CD14-positive monocyte (primary cell): ENCODE measurements around the gene DENND2D. TPM values are rescaled to one million over a fixed set of nuclear protein-coding genes. Genes with fewer than 3 reads are reported as not detected.

Source experiments
- DNase-seq, 3 donors: peaks; one replicate each; pipeline ENCODE4 v3.0.0-alpha.2; 2011 to 2022
- H2AFZ ChIP-seq: 2 replicates; pipeline ENCODE4 v1.6.0; 2012; ENCODE audit warnings: mild to moderate bottlenecking, low read depth, low read length, inconsistent platforms; ENCODE audit not compliant: insufficient read depth, poor library complexity, severe bottlenecking
- H3K27ac ChIP-seq, 2 donors: 1 replicate in 1 of 2; 2 replicates in 1 of 2; pipeline ENCODE4 v1.5.1; 2012 to 2013; ENCODE audit warnings: low read length in 2 of 2, control low read depth in 1 of 2, inconsistent platforms in 1 of 2, low read depth in 1 of 2, mild to moderate bottlenecking in 1 of 2
- H3K27me3 ChIP-seq, 2 donors: one replicate each; pipeline versions ENCODE4 v1.6.0 to v1.6.1; 2011 to 2013; ENCODE audit warnings: low read length in 2 of 2; ENCODE audit not compliant: control insufficient read depth in 2 of 2, insufficient read depth in 2 of 2
- H3K36me3 ChIP-seq, 2 donors: replicated peaks in 1 of 2; 1 replicate in 1 of 2; 2 replicates in 1 of 2; pipeline versions ENCODE4 v1.5.1 to v1.6.1; 2012 to 2013; ENCODE audit warnings: low read length in 2 of 2, control low read depth in 1 of 2, inconsistent platforms in 1 of 2, mild to moderate bottlenecking in 1 of 2; ENCODE audit not compliant: insufficient read depth in 2 of 2, control insufficient read depth in 1 of 2
- H3K4me1 ChIP-seq, 2 donors: 1 replicate in 1 of 2; 2 replicates in 1 of 2; pipeline versions ENCODE4 v1.5.1 to v1.6.1; 2012 to 2013; ENCODE audit warnings: low read length in 2 of 2, control low read depth in 1 of 2, inconsistent platforms in 1 of 2, mild to moderate bottlenecking in 1 of 2, moderate library complexity in 1 of 2; ENCODE audit not compliant: insufficient read depth in 2 of 2, control insufficient read depth in 1 of 2
- H3K4me2 ChIP-seq: replicated peaks from 2 replicates; pipeline ENCODE3; 2012; ENCODE audit warnings: low read length, moderate library complexity, mild to moderate bottlenecking; ENCODE audit not compliant: poor library complexity, severe bottlenecking; ENCODE audit errors: extremely low read depth
- H3K4me3 ChIP-seq, 3 experiments: fragments of 200-600 bp in 1 of 3; sonication (generic) in 1 of 3; replicated peaks in 1 of 3; 1 replicate in 2 of 3; 2 replicates in 1 of 3; pipeline ENCODE4 v1.5.1; 2011 to 2013; ENCODE audit warnings: low read length in 3 of 3, mild to moderate bottlenecking in 3 of 3, control low read depth in 2 of 3, low read depth in 2 of 3, inconsistent platforms in 1 of 3, moderate library complexity in 1 of 3
- H3K79me2 ChIP-seq: 2 replicates; pipeline ENCODE4 v1.6.0; 2012; ENCODE audit warnings: mild to moderate bottlenecking, control low read depth, inconsistent platforms, low read length, moderate library complexity; ENCODE audit not compliant: insufficient read depth
- H3K9ac ChIP-seq: 2 replicates; pipeline ENCODE4 v1.6.0; 2017; ENCODE audit warnings: low read length, mild to moderate bottlenecking; ENCODE audit not compliant: insufficient read depth, poor library complexity, severe bottlenecking
- H3K9me3 ChIP-seq, 2 donors: replicated peaks in 1 of 2; 1 replicate in 1 of 2; 2 replicates in 1 of 2; pipeline versions ENCODE4 v1.5.1 to v1.6.1; 2012 to 2013; ENCODE audit warnings: low read length in 2 of 2, control low read depth in 1 of 2; ENCODE audit not compliant: control insufficient read depth in 1 of 2, insufficient read depth in 1 of 2
- H4K20me1 ChIP-seq: 2 replicates; pipeline ENCODE4 v1.6.0; 2012; ENCODE audit warnings: mild to moderate bottlenecking, low read length, control low read depth, moderate library complexity; ENCODE audit not compliant: insufficient read depth
- H3K27ac Mint-ChIP-seq, 7 donors: one replicate each; pipeline ENCODE4 v1.8.0; 2020; ENCODE audit warnings: mild to moderate bottlenecking in 7 of 7, mixed read lengths in 7 of 7, moderate library complexity in 6 of 7, inconsistent platforms in 2 of 7
- H3K27me3 Mint-ChIP-seq, 3 donors: one replicate each; pipeline ENCODE4 v1.8.0; 2021 to 2022; ENCODE audit warnings: low read depth in 3 of 3, mild to moderate bottlenecking in 3 of 3, mixed read lengths in 3 of 3, moderate library complexity in 3 of 3, inconsistent platforms in 1 of 3
- H3K36me3 Mint-ChIP-seq, 2 donors: one replicate each; pipeline ENCODE4 v1.8.0; 2020; ENCODE audit warnings: mixed read lengths in 2 of 2, inconsistent platforms in 1 of 2, mild to moderate bottlenecking in 1 of 2
- H3K4me1 Mint-ChIP-seq: one replicate; pipeline ENCODE4 v1.8.0; 2020; ENCODE audit warnings: mild to moderate bottlenecking, mixed read lengths
- H3K4me3 Mint-ChIP-seq, 2 donors: one replicate each; pipeline ENCODE4 v1.8.0; 2020; ENCODE audit warnings: mild to moderate bottlenecking in 2 of 2, mixed read lengths in 2 of 2, moderate library complexity in 1 of 2
- H3K9me3 Mint-ChIP-seq, 7 donors: one replicate each; pipeline ENCODE4 v1.8.0; 2020 to 2022; ENCODE audit warnings: mixed read lengths in 7 of 7, mild to moderate bottlenecking in 6 of 7, moderate library complexity in 6 of 7, inconsistent platforms in 2 of 7
- CTCF ChIP-seq: fragments of 200-600 bp; IDR thresholded peaks from one replicate; pipeline ENCODE4 v1.8.0; 2022; ENCODE audit warnings: antibody characterized with exemption, mild to moderate bottlenecking
- WGBS: methylation state at CpG from one replicate; pipeline ENCODE4 v1.1.5; 2013; ENCODE audit warnings: missing lambda C conversion rate; ENCODE audit not compliant: insufficient coverage; 5-methylcytosine and 5-hydroxymethylcytosine counted together
- intact Hi-C, 2 donors: fragments of 100-400 bp; cut with micrococcal nuclease; formaldehyde crosslinking; loops; one replicate each; pipeline versions ENCODE4 v1.15.0 to v1.15.1; 2023
- polyA plus RNA-seq, 3 donors: library from polyadenylated mRNA; depleted of rRNA in 1 of 3; unstranded in 2 of 3; stranded (reverse) in 1 of 3; fragments of 300-500 nt in 2 of 3; fragments of >200 nt in 1 of 3; fragmentation: Illumina TruSeq in 2 of 3; gene quantifications; 1 replicate in 2 of 3; 2 replicates in 1 of 3; pipeline ENCODE4 v1.2.3, GENCODE V29; 2012 to 2021

DENND2D gene
- polyA plus RNA-seq, 3 donors: 19.1 to 24.0 (median 22.4) TPM

GRCh38 chr1:111148376-111148881, 52.0 kb downstream of the DENND2D start:
- H2AFZ ChIP-seq: no peak overlapping the region
- peaks cover 44% of the 10 kb centered on the region for H3K4me1 Mint-ChIP-seq
- no peak overlapping the region for H3K4me2 ChIP-seq
- H3K27ac Mint-ChIP-seq: peak overlapping the region in 2 of 7 donors; percentile 12 to 37
- H3K4me3 Mint-ChIP-seq: no peak overlapping the region
- H3K9ac ChIP-seq: no peak overlapping the region
- H3K79me2 ChIP-seq: peaks cover 100% of the 10 kb centered on the region
- H3K27me3 ChIP-seq: no peaks in the 10 kb centered on the region
- WGBS: no CpG with 5 or more reads among the region's 2 CpGs
- no peaks in the 10 kb centered on the region for H3K9me3 Mint-ChIP-seq
- H3K4me3 ChIP-seq: no peak overlapping the region
- no peaks in the 10 kb centered on the region for H3K27me3 Mint-ChIP-seq
- intact Hi-C loops: no loop called here
- no peak for DNase-seq
- peaks cover 100% of the 10 kb centered on the region for H4K20me1 ChIP-seq
- peaks cover 61 to 73% of the 10 kb centered on the region in 2 donors for H3K36me3 ChIP-seq
- no peaks in the 10 kb centered on the region for H3K9me3 ChIP-seq
- H3K4me1 ChIP-seq: no peaks in the 10 kb centered on the region
- TF ChIP-seq CTCF: no peak
- peaks cover 70 to 73% of the 10 kb centered on the region in 2 donors for H3K36me3 Mint-ChIP-seq
- no peak overlapping the region for H3K27ac ChIP-seq

- H3K4me1 Mint-ChIP-seq: peaks cover 46% of the 10 kb centered on the region
- H3K36me3 ChIP-seq: peaks cover 56 to 72% of the 10 kb centered on the region in 2 donors
- intact Hi-C loops: no loop called here
- no peak overlapping the region for H3K4me2 ChIP-seq
- peaks cover 65 to 68% of the 10 kb centered on the region in 2 donors for H3K36me3 Mint-ChIP-seq
- H3K9me3 Mint-ChIP-seq: no peaks in the 10 kb centered on the region
- no peak overlapping the region for H3K9ac ChIP-seq
- H3K79me2 ChIP-seq: peaks cover 100% of the 10 kb centered on the region
- H3K27ac ChIP-seq: peak overlapping the region in 1 of 2 donors; percentile 2
- no peak overlapping the region for H2AFZ ChIP-seq
- no peak overlapping the region for H3K4me3 Mint-ChIP-seq
- no CpG with 5 or more reads among the region's 3 CpGs for WGBS
- no peak for TF ChIP-seq CTCF
- peaks cover 100% of the 10 kb centered on the region for H4K20me1 ChIP-seq
- no peak overlapping the region for H3K4me3 ChIP-seq
- H3K27me3 ChIP-seq: no peaks in the 10 kb centered on the region
- no peaks in the 10 kb centered on the region for H3K9me3 ChIP-seq
- H3K4me1 ChIP-seq: peaks cover 2 to 4% of the 10 kb centered on the region in 2 donors
- no peak for DNase-seq
- no peak overlapping the region for H3K27ac Mint-ChIP-seq
- no peaks in the 10 kb centered on the region for H3K27me3 Mint-ChIP-seq
Measured at GRCh38 chr1:111147948-111148347, 52.5 kb downstream of the DENND2D start.
